ENCODE results near the gene SOX4. TPM values are rescaled to one million over a fixed set of nuclear protein-coding genes. Genes with fewer than 3 reads are reported as not detected.

Gene SOX4
- total and polyA plus RNA-seq, 7 donors: 0.49 to 6.9 (median 1.9) TPM

DNA sequence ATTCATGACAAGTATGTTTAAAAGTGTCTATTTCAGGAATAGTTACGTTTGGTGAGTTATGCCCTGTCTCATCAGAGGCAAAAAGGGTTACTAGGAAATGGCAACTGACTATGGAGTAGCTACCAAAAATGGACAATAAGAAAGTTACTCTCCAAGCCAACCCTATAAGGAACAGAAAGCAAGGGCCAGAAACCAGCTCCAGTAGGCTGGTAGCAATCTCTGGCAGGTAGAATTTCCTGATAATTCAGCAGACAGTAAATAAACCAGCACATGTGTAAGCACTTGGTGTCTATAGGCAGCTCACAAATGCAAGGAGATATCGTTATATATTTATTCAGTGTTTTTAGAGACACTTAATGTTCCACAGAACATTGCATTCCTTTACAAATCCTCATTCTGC lies 20.3 kb downstream of the SOX4 start:
- Histone ChIP-seq H3K27me3 (ENCODE audit: insufficient read depth in 3 of 3, low read length in 2 of 3) (no peaks in the 10 kb centered on the region), H3K9me3 (no peaks in the 10 kb centered on the region), H3K27ac (no peak overlapping the region), H3K36me3 (ENCODE audit: insufficient read depth in 1 of 2, low read depth in 1 of 2) (no peaks in the 10 kb centered on the region), H3K4me3 (no peak overlapping the region), H3K4me1 (no peaks in the 10 kb centered on the region)
- no peak for TF ChIP-seq CTCF (IDR thresholded peaks at IDR 0.05)
- ATAC-seq (no peak), DNase-seq (no peak)
- WGBS, 3 donors: 74 to 85% (median 80%) methylated on average over 2 of the region's 2 CpGs
- intact Hi-C loops (cut with DNase I): no loop called here

GRCh38 chr6:21614226-21614625 lies 20.7 kb downstream of the SOX4 start:
- Histone ChIP-seq H3K4me3 (no peak overlapping the region), H3K27me3 (ENCODE audit: insufficient read depth in 3 of 3, low read length in 2 of 3) (no peaks in the 10 kb centered on the region), H3K9me3 (no peaks in the 10 kb centered on the region), H3K36me3 (ENCODE audit: insufficient read depth in 1 of 2, low read depth in 1 of 2) (no peaks in the 10 kb centered on the region), H3K27ac (no peak overlapping the region), H3K4me1 (no peaks in the 10 kb centered on the region)
- DNase-seq: no peak
- no peak for ATAC-seq
- 94 to 96% (median 94%) methylated on average over 4 of the region's 4 CpGs for WGBS, 3 donors
- intact Hi-C loops (cut with DNase I): no loop called here
- no peak for TF ChIP-seq CTCF (IDR thresholded peaks at IDR 0.05)

- Histone ChIP-seq H3K27ac (no peak overlapping the region), H3K4me1 (no peaks in the 10 kb centered on the region), H3K36me3 (ENCODE audit: insufficient read depth in 1 of 2, low read depth in 1 of 2) (no peaks in the 10 kb centered on the region), H3K4me3 (no peak overlapping the region), H3K9me3 (no peaks in the 10 kb centered on the region), H3K27me3 (ENCODE audit: insufficient read depth in 3 of 3, low read length in 2 of 3) (no peaks in the 10 kb centered on the region)
- 23 to 40% (median 30%) methylated on average over 3 of the region's 3 CpGs for WGBS, 3 donors
- intact Hi-C loops (cut with DNase I): no loop called here
- ATAC-seq (no peak), DNase-seq (no peak)
- TF ChIP-seq CTCF (IDR thresholded peaks at IDR 0.05): no peak
Measured at GRCh38 chr6:21615504-21615903, 22.0 kb downstream of the SOX4 start.

- no peak for TF ChIP-seq CTCF (IDR thresholded peaks at IDR 0.05)
- Histone ChIP-seq H3K27me3 (ENCODE audit: insufficient read depth in 3 of 3, low read length in 2 of 3) (no peaks in the 10 kb centered on the region), H3K27ac (no peak overlapping the region), H3K4me3 (no peak overlapping the region), H3K36me3 (ENCODE audit: insufficient read depth in 1 of 2, low read depth in 1 of 2) (no peaks in the 10 kb centered on the region), H3K4me1 (no peaks in the 10 kb centered on the region), H3K9me3 (no peaks in the 10 kb centered on the region)
- 51 to 62% (median 57%) methylated on average over 5 of the region's 5 CpGs for WGBS, 3 donors
- ATAC-seq (no peak), DNase-seq (no peak)
- intact Hi-C loops (cut with DNase I): no loop called here
Measured at GRCh38 chr6:21616005-21616404, 22.5 kb downstream of the SOX4 start.

- no peak for DNase-seq
- no peak overlapping the region for H3K27ac ChIP-seq
- H3K4me3 ChIP-seq: no peak overlapping the region
- intact Hi-C loops (cut with DNase I): no loop called here
- H3K9me3 ChIP-seq: no peaks in the 10 kb centered on the region
- no peak for TF ChIP-seq CTCF (IDR thresholded peaks at IDR 0.05)
- 81 to 89% (median 87%) methylated on average over 7 of the region's 7 CpGs for WGBS, 3 donors
- no peak for ATAC-seq
- H3K4me1 ChIP-seq: no peaks in the 10 kb centered on the region
- H3K36me3 ChIP-seq (ENCODE audit: insufficient read depth in 1 of 2, low read depth in 1 of 2): no peaks in the 10 kb centered on the region
- no peaks in the 10 kb centered on the region for H3K27me3 ChIP-seq (ENCODE audit: insufficient read depth in 3 of 3, low read length in 2 of 3)
Measured at GRCh38 chr6:21625642-21626041, 32.1 kb downstream of the SOX4 start.
